Testis (tissue), 3 donors: Measurements from ENCODE around the gene AJM1. TPM values are rescaled to one million over a fixed set of nuclear protein-coding genes. Genes with fewer than 3 reads are reported as not detected.
"Not testable (repeated sequence)": the region's sequence is repeated elsewhere in the genome, so short reads cannot be mapped to it uniquely, and the experiment has no call there.

ENCODE experiments used
- DNase-seq: peaks from one replicate; pipeline ENCODE4 v3.0.0-alpha.2; 2019
- H3K27ac ChIP-seq, 2 donors: fragments of 200-600 bp; sonication (generic); one replicate each; pipeline ENCODE4 v1.5.1; 2019
- H3K27me3 ChIP-seq: fragments of 200-600 bp; sonication (generic); one replicate; pipeline ENCODE4 v1.5.1; 2019
- H3K36me3 ChIP-seq: fragments of 200-600 bp; sonication (generic); one replicate; pipeline ENCODE4 v1.5.1; 2017; ENCODE audit warnings: low read depth; ENCODE audit errors: missing control alignments
- H3K4me1 ChIP-seq: fragments of 200-600 bp; sonication (generic); one replicate; pipeline ENCODE4 v1.5.1; 2019
- H3K4me3 ChIP-seq, 2 donors: fragments of 200-600 bp; sonication (generic); one replicate each; pipeline ENCODE4 v1.5.1; 2017 to 2019
- H3K9me3 ChIP-seq: fragments of 200-600 bp; sonication (generic); one replicate; pipeline ENCODE4 v1.5.1; 2017
- POLR2A ChIP-seq: fragments of 450-650 bp; IDR thresholded peaks from one replicate; pipeline ENCODE4 v1.6.1; 2017; ENCODE audit warnings: antibody characterized with exemption, mild to moderate bottlenecking, moderate library complexity
- WGBS, 2 donors: methylation state at CpG; one replicate each; pipeline ENCODE4 v1.1.5; 2018; 5-methylcytosine and 5-hydroxymethylcytosine counted together
- intact Hi-C: fragments of 100-400 bp; cut with DNase I; formaldehyde crosslinking; loops from one replicate; pipeline ENCODE4 v1.15.1; 2023; ENCODE audit warnings: low total_unique reads
- polyA plus RNA-seq: library from polyadenylated mRNA; stranded (reverse); fragments of 350-450 nt; fragmentation: Illumina TruSeq; extraction: RNeasy Lipid Tissue Mini Kit (QIAGEN cat#74804); gene quantifications from one replicate; pipeline ENCODE4 v1.2.3, GENCODE V29; 2014; ENCODE audit warnings: low read depth, low replicate concordance; ENCODE audit not compliant: insufficient read depth
- total RNA-seq, 2 donors: library from RNA; depleted of rRNA; stranded (reverse); fragments of >200 nt; gene quantifications; one replicate each; pipeline ENCODE4 v1.2.3, GENCODE V29; 2016
- TF ChIP-seq, protein P1 (sequence below), 3 experiments: fragments of 450-650 bp in 2 of 3; fragments of 200-600 bp in 1 of 3; sonication (generic) in 1 of 3; IDR thresholded peaks; one replicate each; pipeline ENCODE4 v1.5.1; 2016 to 2019; ENCODE audit warnings: antibody characterized with exemption in 3 of 3, mild to moderate bottlenecking in 2 of 3, moderate library complexity in 1 of 3

The AJM1 gene
- total and polyA plus RNA-seq, 3 donors from 2014 or later, result 4.0 to 24.6 (median 13.1) TPM

DNA sequence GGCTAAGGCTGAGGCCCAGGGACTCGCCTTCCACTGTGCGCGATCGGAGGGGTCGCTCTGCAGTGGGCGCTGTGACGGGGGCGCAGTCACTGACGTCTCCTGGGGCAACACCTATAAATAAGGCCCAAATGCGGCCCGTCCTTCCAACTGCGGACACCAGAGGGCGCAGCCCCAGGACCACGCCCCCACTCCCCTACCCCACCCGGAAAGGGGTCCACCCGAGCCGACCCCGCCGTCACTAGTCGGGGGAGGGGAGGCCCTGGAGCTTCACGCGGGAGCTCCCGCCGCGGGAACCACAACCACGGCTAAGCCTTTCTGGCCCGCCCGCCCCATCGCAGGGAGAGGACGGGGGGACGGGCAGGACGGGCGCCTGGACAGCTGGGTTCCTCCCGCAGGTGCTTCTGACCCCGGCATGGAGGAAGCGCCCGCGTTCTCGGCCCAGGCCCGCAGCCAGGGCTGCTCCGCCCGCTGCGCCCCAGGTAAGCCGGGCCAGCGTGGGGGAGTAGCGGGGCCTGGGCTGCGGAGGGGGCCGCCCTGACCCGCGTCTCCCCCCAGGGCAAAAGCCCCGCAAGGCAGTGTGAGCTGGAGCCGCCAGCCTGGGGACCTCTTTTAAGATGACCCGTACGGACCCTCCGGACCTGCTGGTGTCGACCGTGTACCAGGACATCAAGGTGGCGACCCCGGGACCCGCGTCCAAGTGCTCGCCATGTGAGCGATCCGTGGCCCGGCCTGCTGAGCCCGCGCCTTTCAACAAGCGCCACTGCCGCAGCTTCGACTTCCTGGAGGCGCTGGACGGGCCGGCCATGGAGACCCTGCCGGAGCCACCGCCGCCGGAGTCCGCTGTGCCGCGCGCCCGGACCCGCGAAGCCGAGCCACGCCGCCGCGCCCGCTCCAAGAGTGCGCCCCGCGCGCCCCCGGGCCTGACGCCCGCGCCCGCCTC, 1.8 kb downstream of the AJM1 start:
- H3K36me3 ChIP-seq, H3K27me3 ChIP-seq, H3K27ac ChIP-seq, intact Hi-C loops, H3K9me3 ChIP-seq: not testable (repeated sequence)
- Histone ChIP-seq H3K4me1 (peaks cover 36% of the 10 kb centered on the region), H3K4me3 (peak overlapping the region; percentile 0 to 4)
- 24% methylated on average over 72 of the region's 99 CpGs; no CpG with 5 or more reads in 1 of the 2 donors for WGBS, 2 donors
- peak; percentile 68 for DNase-seq
- TF ChIP-seq, protein P1, sequence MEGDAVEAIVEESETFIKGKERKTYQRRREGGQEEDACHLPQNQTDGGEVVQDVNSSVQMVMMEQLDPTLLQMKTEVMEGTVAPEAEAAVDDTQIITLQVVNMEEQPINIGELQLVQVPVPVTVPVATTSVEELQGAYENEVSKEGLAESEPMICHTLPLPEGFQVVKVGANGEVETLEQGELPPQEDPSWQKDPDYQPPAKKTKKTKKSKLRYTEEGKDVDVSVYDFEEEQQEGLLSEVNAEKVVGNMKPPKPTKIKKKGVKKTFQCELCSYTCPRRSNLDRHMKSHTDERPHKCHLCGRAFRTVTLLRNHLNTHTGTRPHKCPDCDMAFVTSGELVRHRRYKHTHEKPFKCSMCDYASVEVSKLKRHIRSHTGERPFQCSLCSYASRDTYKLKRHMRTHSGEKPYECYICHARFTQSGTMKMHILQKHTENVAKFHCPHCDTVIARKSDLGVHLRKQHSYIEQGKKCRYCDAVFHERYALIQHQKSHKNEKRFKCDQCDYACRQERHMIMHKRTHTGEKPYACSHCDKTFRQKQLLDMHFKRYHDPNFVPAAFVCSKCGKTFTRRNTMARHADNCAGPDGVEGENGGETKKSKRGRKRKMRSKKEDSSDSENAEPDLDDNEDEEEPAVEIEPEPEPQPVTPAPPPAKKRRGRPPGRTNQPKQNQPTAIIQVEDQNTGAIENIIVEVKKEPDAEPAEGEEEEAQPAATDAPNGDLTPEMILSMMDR (IDR thresholded peaks at IDR 0.05), result peak; percentile 68 to 76 (median 69)

DNA sequence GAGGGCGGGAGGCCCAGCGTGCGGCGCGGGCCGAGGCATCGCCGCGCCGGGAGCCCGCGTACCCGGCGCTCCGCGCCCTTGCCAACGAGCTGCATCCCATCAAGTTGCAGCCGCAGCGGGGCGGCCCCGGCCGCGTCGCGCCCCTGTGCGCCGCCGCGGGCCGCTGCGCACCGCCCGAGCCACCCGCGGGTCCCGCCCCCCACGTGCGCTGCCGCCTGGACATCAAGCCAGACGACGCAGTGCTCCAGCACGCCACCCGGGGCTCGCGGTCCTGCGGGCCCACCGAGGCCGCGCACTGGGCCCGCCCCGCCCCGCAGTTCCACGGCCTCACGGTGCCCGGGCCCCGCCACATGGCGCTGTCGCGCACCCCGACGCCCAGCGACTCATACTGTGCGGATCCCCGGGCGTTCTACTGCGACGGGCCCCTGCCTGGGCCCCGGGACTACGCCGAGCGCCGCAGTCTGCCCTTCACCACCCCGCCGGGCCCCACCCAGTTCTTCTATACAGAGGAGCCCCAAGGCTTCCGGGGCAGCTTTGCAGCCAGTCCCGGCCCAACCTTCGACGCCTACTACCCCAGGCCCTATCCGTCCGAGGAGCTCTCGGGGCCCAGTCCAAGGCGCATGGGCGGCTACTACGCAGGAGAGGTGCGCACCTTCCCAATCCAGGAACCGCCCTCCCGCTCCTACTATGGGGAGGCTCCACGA, 2.6 kb downstream of the AJM1 start:
- Histone ChIP-seq H3K27ac (no peak overlapping the region), H3K9me3 (no peaks in the 10 kb centered on the region), H3K36me3 (no peaks in the 10 kb centered on the region), H3K27me3 (no peaks in the 10 kb centered on the region), H3K4me3 (peak overlapping the region in 1 of 2 donors; percentile 20), H3K4me1 (peaks cover 36% of the 10 kb centered on the region)
- TF ChIP-seq, protein P1 (IDR thresholded peaks at IDR 0.05), result no peak
- no peak for TF ChIP-seq POLR2A
- no peak for DNase-seq
- WGBS, 2 donors, result 34 to 51% methylated on average over 12 to 56 of the region's 88 CpGs
- intact Hi-C loops, result no loop called here

DNA sequence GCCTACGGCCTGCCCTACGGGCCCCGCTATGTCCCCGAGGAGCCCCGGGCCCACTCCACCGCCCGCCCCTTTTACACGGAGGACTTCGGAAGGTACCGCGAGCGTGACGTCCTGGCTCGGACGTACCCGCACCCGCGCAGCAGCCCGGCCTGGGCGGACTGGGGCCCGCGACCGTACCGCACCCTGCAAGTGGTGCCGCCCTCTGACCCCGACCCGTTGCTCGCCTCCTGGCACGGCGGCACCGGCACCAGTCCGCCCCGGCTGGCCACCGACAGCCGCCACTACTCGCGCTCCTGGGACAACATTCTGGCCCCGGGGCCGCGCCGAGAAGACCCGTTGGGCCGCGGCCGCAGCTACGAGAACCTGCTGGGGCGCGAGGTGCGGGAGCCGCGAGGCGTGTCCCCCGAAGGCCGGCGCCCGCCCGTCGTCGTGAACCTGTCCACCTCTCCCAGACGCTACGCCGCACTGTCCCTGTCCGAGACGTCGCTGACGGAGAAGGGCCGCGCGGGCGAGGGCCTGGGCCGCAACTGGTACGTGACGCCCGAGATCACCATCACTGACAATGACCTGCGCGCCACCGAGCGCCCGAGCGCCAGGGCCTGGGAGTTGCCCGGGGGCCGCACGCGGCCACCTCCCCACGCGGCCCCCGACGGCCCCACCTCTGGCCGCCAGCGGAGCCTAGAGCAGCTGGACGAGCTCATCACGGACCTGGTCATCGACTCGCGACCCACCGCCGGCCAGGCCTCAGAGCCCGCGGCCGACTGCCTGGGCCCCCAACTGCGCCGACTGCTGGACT, 3.4 kb downstream of the AJM1 start:
- intact Hi-C loops, result no loop called here
- no peak for TF ChIP-seq POLR2A
- TF ChIP-seq, protein P1 (IDR thresholded peaks at IDR 0.05), result no peak
- H3K27ac ChIP-seq, result no peak overlapping the region
- DNase-seq, result no peak
- no peaks in the 10 kb centered on the region for H3K36me3 ChIP-seq
- H3K4me1 ChIP-seq, result peaks cover 40% of the 10 kb centered on the region
- peak overlapping the region in 1 of 2 donors; percentile 20 for H3K4me3 ChIP-seq
- H3K27me3 ChIP-seq, result no peaks in the 10 kb centered on the region
- WGBS, 2 donors, result 32 to 53% methylated on average over 20 to 82 of the region's 102 CpGs
- H3K9me3 ChIP-seq, result no peaks in the 10 kb centered on the region

DNA sequence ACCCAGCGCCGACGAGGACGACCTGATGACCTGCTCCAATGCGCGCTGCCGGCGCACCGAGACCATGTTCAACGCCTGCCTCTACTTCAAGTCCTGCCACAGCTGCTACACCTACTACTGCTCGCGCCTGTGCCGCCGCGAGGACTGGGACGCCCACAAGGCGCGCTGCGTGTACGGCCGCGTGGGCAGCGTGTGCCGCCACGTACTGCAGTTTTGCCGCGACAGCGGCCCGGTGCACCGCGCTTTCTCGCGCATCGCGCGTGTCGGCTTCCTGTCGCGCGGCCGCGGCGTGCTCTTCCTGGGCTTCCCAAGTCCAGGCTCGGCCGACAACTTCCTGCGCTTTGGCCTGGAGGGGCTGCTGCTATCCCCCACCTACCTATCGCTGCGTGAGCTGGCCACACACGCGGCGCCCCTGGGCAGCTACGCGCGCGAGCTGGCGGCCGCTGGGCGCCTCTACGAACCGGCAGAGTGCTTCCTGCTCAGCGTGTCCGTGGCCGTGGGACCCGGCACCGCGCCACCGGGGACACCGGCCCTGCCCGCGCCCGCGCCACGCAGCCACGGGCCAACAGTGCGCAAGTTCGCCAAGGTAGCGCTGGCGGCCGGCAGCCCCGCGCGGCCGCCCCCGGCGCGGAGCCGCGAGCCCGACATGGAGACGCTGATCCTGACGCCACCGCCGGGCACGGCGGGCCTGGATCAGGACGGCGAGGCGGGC, 4.3 kb downstream of the AJM1 start:
- Histone ChIP-seq H3K9me3 (no peaks in the 10 kb centered on the region), H3K4me3 (peak overlapping the region in 1 of 2 donors; percentile 65), H3K36me3 (no peaks in the 10 kb centered on the region), H3K27me3 (no peaks in the 10 kb centered on the region), H3K4me1 (peaks cover 39% of the 10 kb centered on the region), H3K27ac (no peak overlapping the region)
- TF ChIP-seq POLR2A, result no peak
- intact Hi-C loops, result no loop called here
- no peak for DNase-seq
- 17 to 50% methylated on average over 7 to 82 of the region's 98 CpGs for WGBS, 2 donors
